ENCODE data around the gene C16orf89. TPM values are rescaled to one million over a fixed set of nuclear protein-coding genes. Genes with fewer than 3 reads are reported as not detected.
"Not testable (repeated sequence)": the region's sequence is repeated elsewhere in the genome, so short reads cannot be mapped to it uniquely, and the experiment has no call there.

Gene C16orf89
- total RNA-seq, 1 donor from 2014 or later = 8.9 TPM

GRCh38 chr16:5064915-5065314 is 841 bp downstream of the C16orf89 start:
- no peak for DNase-seq (ENCODE audit: low spot score)
- intact Hi-C loops (cut with DNase I) = no loop called here

GRCh38 chr16:5062790-5063765 is 2.7 kb downstream of the C16orf89 start:
- intact Hi-C loops (cut with DNase I) = no loop called here
- DNase-seq (ENCODE audit: low spot score) = no peak

- intact Hi-C loops (cut with DNase I) = no loop called here
- no peak for DNase-seq (ENCODE audit: low spot score)
Measured at GRCh38 chr16:5062051-5062450, 3.7 kb downstream of the C16orf89 start.

- intact Hi-C loops (cut with DNase I) = no loop called here
- DNase-seq (ENCODE audit: low spot score) = peak; percentile 43
Measured at GRCh38 chr16:5060073-5060641, 5.6 kb downstream of the C16orf89 start.

GRCh38 chr16:5059386-5060072 is 6.2 kb downstream of the C16orf89 start:
- peak; percentile 39 for DNase-seq (ENCODE audit: low spot score)
- intact Hi-C loops (cut with DNase I) = no loop called here

- intact Hi-C loops (cut with DNase I) = no loop called here
- peak; percentile 66 for DNase-seq (ENCODE audit: low spot score)
Measured at GRCh38 chr16:5058476-5058875, 7.3 kb downstream of the C16orf89 start.

GRCh38 chr16:5056352-5056751 is 9.4 kb downstream of the C16orf89 start:
- DNase-seq (ENCODE audit: low spot score) = peak; percentile 14
- intact Hi-C loops (cut with DNase I) = no loop called here

GRCh38 chr16:5054876-5055865 is 10.6 kb downstream of the C16orf89 start:
- peak; percentile 55 for DNase-seq (ENCODE audit: low spot score)
- intact Hi-C loops (cut with DNase I) = no loop called here

GRCh38 chr16:5046914-5047313 is 18.8 kb downstream of the C16orf89 start:
- intact Hi-C loops (cut with DNase I) = no loop called here
- DNase-seq (ENCODE audit: low spot score) = no peak

GRCh38 chr16:5045499-5046115 is 20.1 kb downstream of the C16orf89 start:
- DNase-seq (ENCODE audit: low spot score) = peak; percentile 39
- intact Hi-C loops (cut with DNase I) = no loop called here

- DNase-seq (ENCODE audit: low spot score); intact Hi-C loops (cut with DNase I): not testable (repeated sequence)
Measured at GRCh38 chr16:5044581-5044980, 21.2 kb downstream of the C16orf89 start.

- peak; percentile 46 for DNase-seq (ENCODE audit: low spot score)
- intact Hi-C loops (cut with DNase I) = no loop called here
Measured at GRCh38 chr16:5044011-5044540, 21.7 kb downstream of the C16orf89 start.

- intact Hi-C loops (cut with DNase I) = no loop called here
- peak; percentile 39 for DNase-seq (ENCODE audit: low spot score)
Measured at GRCh38 chr16:5042574-5043171, 23.1 kb downstream of the C16orf89 start.

GRCh38 chr16:5041600-5042133 is 24.1 kb downstream of the C16orf89 start:
- DNase-seq (ENCODE audit: low spot score) = no peak
- intact Hi-C loops (cut with DNase I) = no loop called here

GRCh38 chr16:5040451-5040850 is 25.3 kb downstream of the C16orf89 start:
- no peak for DNase-seq (ENCODE audit: low spot score)
- intact Hi-C loops (cut with DNase I) = no loop called here

GRCh38 chr16:5036228-5037156 is 29.3 kb downstream of the C16orf89 start:
- no peak for DNase-seq (ENCODE audit: low spot score)
- intact Hi-C loops (cut with DNase I) = no loop called here

GRCh38 chr16:5035909-5036227 is 29.9 kb downstream of the C16orf89 start:
- no peak for DNase-seq (ENCODE audit: low spot score)
- intact Hi-C loops (cut with DNase I) = no loop called here

Data from cardiac septum (tissue), 1 donor.